T-helper 2 cell treated with Interferon-gamma antibody and Interleukin-4, amounts not matched to agents 100 ng/mL and 5 ng/mL, for 36 hours (primary cell): Measurements from ENCODE around the gene MLXIPL. TPM values are rescaled to one million over a fixed set of nuclear protein-coding genes. Genes with fewer than 3 reads are reported as not detected.
"Not testable (repeated sequence)": the region's sequence is repeated elsewhere in the genome, so short reads cannot be mapped to it uniquely, and the experiment has no call there.

ENCODE experiments used
- intact Hi-C: fragments of 100-400 bp; cut with micrococcal nuclease; formaldehyde crosslinking; loops from one replicate; pipeline ENCODE4 v1.15.1; 2023
- total RNA-seq: library from RNA; stranded (reverse); gene quantifications from 2 replicates; pipeline ENCODE4 v1.2.3, GENCODE V29; 2022

Gene MLXIPL
- total RNA-seq, 1 donor from 2014 or later, result not detected

- intact Hi-C loops, result not testable (repeated sequence)
Measured at GRCh38 chr7:73614937-73615336, 9.4 kb downstream of the MLXIPL start.

DNA sequence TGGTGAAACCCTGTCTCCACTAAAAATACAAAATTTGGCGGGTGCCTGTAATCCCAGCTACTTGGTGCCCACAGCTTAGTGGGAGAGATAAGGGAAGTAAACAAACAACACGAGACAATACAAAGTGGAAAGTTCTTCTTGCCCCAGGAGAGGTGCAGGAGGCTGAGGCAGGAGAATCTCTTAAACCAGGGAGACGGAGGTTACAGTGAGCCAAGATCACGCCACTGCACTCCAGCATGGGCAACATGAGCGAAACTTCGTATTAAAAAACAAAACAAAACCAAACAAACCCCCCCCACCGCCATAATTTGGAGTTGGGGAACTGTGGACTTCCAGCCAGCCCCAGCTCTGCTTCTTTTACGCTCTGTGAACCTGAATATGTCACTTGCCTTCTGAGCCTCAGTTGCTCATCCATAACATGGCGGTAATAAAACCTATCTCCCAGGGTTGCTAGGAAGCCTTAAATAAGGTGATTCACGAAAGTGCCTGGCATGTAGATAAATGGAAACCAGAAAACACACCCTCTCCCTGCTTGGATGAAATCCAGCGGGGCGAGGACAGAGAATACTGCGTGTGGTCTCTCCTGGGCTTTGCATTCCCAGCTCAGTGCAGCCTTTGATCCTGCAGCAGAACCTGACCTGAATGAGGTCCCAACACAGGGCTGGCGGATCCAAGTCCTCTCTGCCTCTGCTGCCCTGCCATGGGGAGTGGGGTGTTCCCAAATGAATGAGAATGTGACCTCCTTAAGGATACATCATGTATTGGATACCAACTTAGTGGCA is 10.2 kb downstream of the MLXIPL start:
- intact Hi-C loops, result no loop called here

- intact Hi-C loops, result no loop called here
Measured at GRCh38 chr7:73612598-73613269, 11.6 kb downstream of the MLXIPL start.

GRCh38 chr7:73611017-73611555 is 13.2 kb downstream of the MLXIPL start:
- intact Hi-C loops, result no loop called here

DNA sequence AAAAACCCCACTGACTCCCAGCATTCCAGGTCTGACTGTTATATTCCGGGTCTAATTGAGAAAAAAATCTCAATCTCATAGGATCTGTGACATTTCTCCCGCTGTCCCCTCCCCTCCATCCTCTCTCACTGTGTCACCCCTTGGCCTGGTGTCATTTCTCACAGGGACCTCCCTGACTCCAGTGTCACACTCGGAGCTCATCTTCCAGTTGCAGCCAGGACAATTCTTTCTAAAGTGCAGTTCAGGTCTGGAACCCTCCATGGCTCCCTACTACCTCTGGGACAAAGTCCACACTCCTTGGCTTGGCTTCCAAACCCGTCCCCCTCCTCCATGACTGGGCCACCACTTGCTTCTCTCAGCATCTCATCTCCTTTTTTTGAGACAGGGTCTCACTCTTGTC is 14.2 kb downstream of the MLXIPL start:
- intact Hi-C loops, result no loop called here

- intact Hi-C loops, result loop anchor here (1.0 to 5.0 kb wide), 3 partner anchors 60 to 127 kb away; partner anchors contain the start of gene VPS37D
Measured at GRCh38 chr7:73607692-73607983, 16.7 kb downstream of the MLXIPL start.

- intact Hi-C loops, result loop anchor here (1.0 to 5.0 kb wide), 3 partner anchors 60 to 128 kb away; partner anchors contain the start of gene VPS37D
Measured at GRCh38 chr7:73606801-73607691, 17.3 kb downstream of the MLXIPL start.

- intact Hi-C loops, result loop anchor here (2.0 to 5.0 kb wide), 2 partner anchors 62 to 129 kb away; partner anchors contain the start of gene VPS37D
Measured at GRCh38 chr7:73605601-73606220, 18.6 kb downstream of the MLXIPL start.

DNA sequence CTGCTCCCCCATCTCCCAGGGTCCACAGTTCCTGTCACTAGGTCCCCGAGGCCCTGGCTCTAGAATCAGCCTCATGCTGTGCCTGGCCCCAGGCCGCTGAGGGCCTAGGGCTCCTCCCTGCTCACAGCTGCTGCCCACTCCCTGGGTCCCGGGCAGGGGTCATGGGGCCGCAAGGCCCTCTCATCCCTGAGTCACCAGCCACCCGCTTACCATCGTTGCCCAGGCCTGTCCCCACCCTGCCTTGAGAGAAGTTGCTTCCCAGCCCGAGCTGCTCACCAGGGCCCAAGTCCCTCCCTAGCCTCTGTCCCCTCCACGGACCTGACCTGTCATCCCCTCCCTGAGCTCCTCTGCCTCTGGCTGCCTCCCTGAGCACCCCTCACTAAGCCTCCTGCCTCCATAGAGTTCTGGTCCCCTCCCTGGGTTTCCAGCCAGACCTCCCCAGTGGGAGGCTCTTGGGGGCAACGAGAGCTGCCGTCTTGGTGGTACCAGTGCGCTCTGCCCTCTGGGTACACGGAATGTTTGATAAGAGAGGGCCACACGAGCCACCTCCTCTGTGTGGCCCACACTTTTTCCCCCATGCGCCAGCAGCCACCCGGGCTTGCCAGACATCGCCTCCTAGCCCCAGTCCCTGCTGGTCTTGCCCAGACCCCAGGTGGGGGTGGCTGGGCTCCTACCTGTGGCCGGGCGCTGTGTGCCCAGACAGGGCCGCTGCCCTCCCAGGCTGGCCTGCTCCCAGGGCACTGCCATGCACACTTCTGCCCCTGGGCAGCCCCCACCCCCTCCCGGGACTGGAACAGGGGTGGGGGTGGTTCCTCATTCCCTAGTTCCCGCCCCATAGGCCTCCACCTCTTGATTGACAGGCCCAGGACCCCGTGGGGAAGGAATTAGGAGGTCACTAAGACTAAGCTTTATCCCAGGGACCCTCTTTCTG is 21.3 kb downstream of the MLXIPL start:
- intact Hi-C loops, result no loop called here

DNA sequence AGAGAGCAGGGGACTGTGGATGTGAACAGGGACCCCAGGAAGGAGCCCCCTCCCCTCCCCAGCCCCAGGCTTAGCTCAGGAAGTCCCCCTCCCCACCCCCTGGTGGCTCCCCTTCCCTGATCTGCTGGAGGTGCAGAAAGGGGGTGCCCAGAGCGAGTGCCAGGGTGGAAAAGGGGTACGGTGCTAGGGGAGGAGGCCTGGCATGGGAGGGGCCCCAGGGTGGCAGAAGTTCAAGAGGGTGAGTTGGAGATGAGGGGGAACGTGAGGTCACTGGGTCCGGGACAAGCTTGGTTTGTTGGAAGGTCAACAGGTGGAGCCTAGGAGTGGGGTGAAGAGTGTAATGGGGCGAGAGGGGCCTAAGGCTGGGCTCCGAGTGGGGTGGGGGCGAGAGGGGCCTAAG is 24.4 kb downstream of the MLXIPL start:
- intact Hi-C loops, result no loop called here

GRCh38 chr7:73599151-73599882 is 25.0 kb downstream of the MLXIPL start:
- intact Hi-C loops, result no loop called here

DNA sequence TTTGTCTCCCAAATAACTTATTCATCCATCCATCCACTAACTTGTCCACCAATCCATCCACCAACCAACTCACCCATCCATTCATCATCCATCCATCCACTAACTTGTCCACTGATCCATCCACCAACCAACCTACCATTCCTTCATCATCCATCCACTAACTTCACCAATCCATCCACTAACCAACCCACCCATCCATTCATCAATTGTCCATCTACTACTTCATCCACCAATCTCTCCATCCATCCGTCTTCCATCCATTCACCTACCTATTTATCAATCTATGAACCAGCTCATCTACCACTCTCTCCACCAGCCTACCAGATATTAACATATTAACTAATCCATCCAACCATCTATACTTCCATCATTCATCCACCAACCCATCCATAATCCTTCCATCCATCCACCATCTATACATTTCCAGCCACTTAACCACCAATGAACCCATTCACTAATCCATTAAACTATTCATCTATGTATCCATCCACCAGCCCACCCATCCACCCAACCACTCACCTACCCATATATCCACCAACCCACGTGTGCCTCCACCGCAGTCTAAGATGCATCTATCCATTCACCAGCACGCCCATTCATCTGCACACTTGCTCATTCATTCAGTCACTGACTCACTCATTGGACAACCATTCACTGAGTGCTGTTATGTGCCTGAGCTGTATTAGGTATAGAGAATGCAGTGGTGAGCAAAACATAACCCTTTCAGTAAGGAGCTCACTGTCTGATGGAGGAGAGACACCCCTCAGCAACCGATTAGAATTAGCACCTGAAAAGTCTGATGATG is 26.1 kb downstream of the MLXIPL start:
- intact Hi-C loops, result no loop called here

GRCh38 chr7:73596191-73597065 is 27.9 kb downstream of the MLXIPL start:
- intact Hi-C loops, result no loop called here

DNA sequence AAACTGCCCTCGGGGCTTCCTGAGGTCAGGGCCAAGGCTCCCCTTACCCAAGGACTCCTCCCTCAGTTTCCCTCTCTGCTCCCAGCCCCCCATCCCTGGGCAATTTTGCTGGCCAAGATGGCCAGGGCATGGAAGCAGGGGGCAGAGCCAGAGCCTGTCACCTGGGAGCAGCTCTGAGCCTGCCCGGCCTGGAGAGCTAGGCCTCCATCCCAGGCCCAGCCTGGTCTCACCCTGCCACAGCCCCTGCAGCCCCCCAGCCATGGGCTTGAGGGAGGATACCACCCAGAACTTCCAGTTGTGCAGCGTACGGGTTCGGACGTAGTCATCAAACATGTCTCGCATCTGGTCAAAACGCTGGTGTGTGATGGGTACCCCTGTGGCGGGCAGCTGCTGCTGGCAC is 29.0 kb downstream of the MLXIPL start:
- intact Hi-C loops, result no loop called here

DNA sequence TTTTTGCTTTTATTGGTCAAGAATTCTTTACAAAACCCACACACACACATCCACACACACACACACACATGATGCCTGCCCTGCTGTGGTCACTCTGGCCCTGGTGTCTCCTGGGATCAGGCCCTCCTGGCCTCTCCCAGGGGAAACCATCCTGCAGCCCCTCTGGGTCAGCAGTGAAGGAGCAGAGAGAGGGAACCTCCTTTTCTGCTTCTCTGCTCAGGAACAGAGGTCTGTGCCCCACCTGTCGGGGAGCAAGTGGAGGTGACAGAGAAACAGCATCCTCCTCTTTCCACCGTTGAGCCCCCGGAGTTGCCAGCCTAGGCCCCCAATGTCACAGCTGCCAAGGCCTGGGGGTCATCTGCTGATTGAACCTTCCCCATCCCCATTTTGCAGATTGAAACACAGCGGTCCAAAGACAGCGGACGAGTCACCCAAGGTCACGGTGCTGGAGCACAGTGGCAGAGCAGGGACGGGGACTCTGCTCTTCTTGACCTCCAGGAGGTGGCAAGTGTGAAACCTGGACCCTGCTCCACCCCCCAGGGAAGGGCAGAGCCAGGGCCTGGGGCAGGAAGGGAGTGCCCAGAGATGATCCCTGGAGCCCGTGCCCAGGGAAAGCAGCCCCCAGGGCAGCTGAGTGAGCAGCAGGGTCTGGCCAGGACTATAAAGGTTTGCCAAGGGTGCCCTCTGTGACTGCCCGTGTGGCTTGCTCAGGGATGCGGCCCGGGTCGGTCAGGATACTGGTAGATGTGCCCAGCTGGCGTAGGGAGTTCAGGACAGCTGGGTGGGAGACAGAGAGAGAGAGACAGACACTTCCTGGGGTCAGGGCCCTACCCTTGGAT is 30.9 kb downstream of the MLXIPL start:
- intact Hi-C loops, result no loop called here

DNA sequence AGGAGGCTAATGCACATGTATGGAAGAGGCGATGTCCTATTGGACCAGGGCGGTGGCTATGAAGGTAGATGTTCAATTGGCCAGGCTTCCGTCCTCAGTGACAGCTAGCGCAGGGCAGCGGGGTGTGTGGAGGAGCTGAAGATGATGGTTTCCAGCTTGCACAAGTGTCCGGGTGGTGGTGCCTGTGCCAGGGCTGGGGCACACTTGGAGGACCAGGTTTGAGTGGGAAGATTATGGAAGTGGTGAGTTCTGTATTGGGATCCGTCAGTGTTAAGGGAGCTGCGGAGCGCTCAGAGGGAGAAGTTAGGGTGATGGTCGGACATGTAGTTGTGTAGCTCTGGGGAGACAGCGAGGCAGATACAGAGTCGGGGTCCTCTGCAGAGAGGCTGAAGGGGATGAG is 37.4 kb downstream of the MLXIPL start:
- intact Hi-C loops, result loop anchor here (5.0 kb wide), 1 partner anchor 260 kb away; the partner anchor contains the start of genes FKBP6 and TRIM50
